ENCODE data around the gene HRAS.
A peak's percentile ranks its signal among the peaks of the same experiment; 100 is the strongest.

The HRAS gene

GRCh38 chr11:573146-573759 lies 37.9 kb upstream of the HRAS start:
- H3K36me3 ChIP-seq (ENCODE audit: insufficient read depth, insufficient read length, low read length) = peaks cover 15% of the 10 kb centered on the region
- H3K4me3 ChIP-seq (ENCODE audit: insufficient read length, low read depth) = no peak overlapping the region
- peaks cover 31% of the 10 kb centered on the region for H3K4me1 ChIP-seq (ENCODE audit: insufficient read depth, insufficient read length)

GRCh38 chr11:571802-572185 lies 36.4 kb upstream of the HRAS start:
- H3K4me1 ChIP-seq (ENCODE audit: insufficient read depth, insufficient read length) = peaks cover 34% of the 10 kb centered on the region
- H3K27me3 ChIP-seq (ENCODE audit: insufficient read depth, insufficient read length) = peaks cover 32% of the 10 kb centered on the region
- H3K9me3 ChIP-seq (ENCODE audit: insufficient read depth, low read length) = no peaks in the 10 kb centered on the region
- no peak for DNase-seq (ENCODE audit: low read depth, low spot score)
- H3K9ac ChIP-seq (ENCODE audit: insufficient read length, low read depth) = peak overlapping the region; percentile 69
- peak overlapping the region; percentile 3 for H3K4me3 ChIP-seq (ENCODE audit: insufficient read length, low read depth)
- peaks cover 8% of the 10 kb centered on the region for H3K36me3 ChIP-seq (ENCODE audit: insufficient read depth, insufficient read length, low read length)
- no peak for TF ChIP-seq ZNF274 (IDR thresholded peaks at IDR 0.05; ENCODE audit: low read depth, low read length)
- TF ChIP-seq SUZ12 (IDR thresholded peaks at IDR 0.05; ENCODE audit: extremely low read depth, insufficient read depth, insufficient read length) = no peak
- no peak for TF ChIP-seq YY1 (IDR thresholded peaks at IDR 0.05; ENCODE audit: insufficient read depth, insufficient read length)

More at GRCh38 chr11:573146-573759, 37.9 kb upstream of the HRAS start:
- H3K9ac ChIP-seq (ENCODE audit: insufficient read length, low read depth) = no peak overlapping the region
- no peaks in the 10 kb centered on the region for H3K9me3 ChIP-seq (ENCODE audit: insufficient read depth, low read length)
- TF ChIP-seq YY1 (IDR thresholded peaks at IDR 0.05; ENCODE audit: insufficient read depth, insufficient read length) (no peak), ZNF274 (IDR thresholded peaks at IDR 0.05; ENCODE audit: low read depth, low read length) (no peak), SUZ12 (IDR thresholded peaks at IDR 0.05; ENCODE audit: extremely low read depth, insufficient read depth, insufficient read length) (no peak)
- DNase-seq (ENCODE audit: low read depth, low spot score) = no peak
- peaks cover 27% of the 10 kb centered on the region for H3K27me3 ChIP-seq (ENCODE audit: insufficient read depth, insufficient read length)

GRCh38 chr11:569158-569885 lies 33.9 kb upstream of the HRAS start:
- H3K4me3 ChIP-seq (ENCODE audit: insufficient read length, low read depth) = peak overlapping the region; percentile 64
- no peak for TF ChIP-seq SUZ12 (IDR thresholded peaks at IDR 0.05; ENCODE audit: extremely low read depth, insufficient read depth, insufficient read length)
- TF ChIP-seq YY1 (IDR thresholded peaks at IDR 0.05; ENCODE audit: insufficient read depth, insufficient read length) = no peak
- TF ChIP-seq ZNF274 (IDR thresholded peaks at IDR 0.05; ENCODE audit: low read depth, low read length) = no peak
- H3K9ac ChIP-seq (ENCODE audit: insufficient read length, low read depth) = peak overlapping the region; percentile 91
- H3K27me3 ChIP-seq (ENCODE audit: insufficient read depth, insufficient read length) = peaks cover 19% of the 10 kb centered on the region
- H3K36me3 ChIP-seq (ENCODE audit: insufficient read depth, insufficient read length, low read length) = peaks cover 15% of the 10 kb centered on the region
- no peaks in the 10 kb centered on the region for H3K9me3 ChIP-seq (ENCODE audit: insufficient read depth, low read length)
- H3K4me1 ChIP-seq (ENCODE audit: insufficient read depth, insufficient read length) = peaks cover 36% of the 10 kb centered on the region
- no peak for DNase-seq (ENCODE audit: low read depth, low spot score)

GRCh38 chr11:568306-569157 lies 33.2 kb upstream of the HRAS start:
- TF ChIP-seq SUZ12 (IDR thresholded peaks at IDR 0.05; ENCODE audit: extremely low read depth, insufficient read depth, insufficient read length) (no peak), ZNF274 (IDR thresholded peaks at IDR 0.05; ENCODE audit: low read depth, low read length) (no peak), YY1 (IDR thresholded peaks at IDR 0.05; ENCODE audit: insufficient read depth, insufficient read length) (no peak)
- Histone ChIP-seq H3K9me3 (ENCODE audit: insufficient read depth, low read length) (no peaks in the 10 kb centered on the region), H3K27me3 (ENCODE audit: insufficient read depth, insufficient read length) (peaks cover 15% of the 10 kb centered on the region), H3K36me3 (ENCODE audit: insufficient read depth, insufficient read length, low read length) (peaks cover 23% of the 10 kb centered on the region), H3K9ac (ENCODE audit: insufficient read length, low read depth) (peak overlapping the region; percentile 91), H3K4me1 (ENCODE audit: insufficient read depth, insufficient read length) (peaks cover 44% of the 10 kb centered on the region), H3K4me3 (ENCODE audit: insufficient read length, low read depth) (peak overlapping the region; percentile 64)
- peak; percentile 82 for DNase-seq (ENCODE audit: low read depth, low spot score)

- peaks cover 12% of the 10 kb centered on the region for H3K27me3 ChIP-seq (ENCODE audit: insufficient read depth, insufficient read length)
- no peaks in the 10 kb centered on the region for H3K9me3 ChIP-seq (ENCODE audit: insufficient read depth, low read length)
- H3K4me1 ChIP-seq (ENCODE audit: insufficient read depth, insufficient read length) = peaks cover 38% of the 10 kb centered on the region
- peak overlapping the region; percentile 64 for H3K4me3 ChIP-seq (ENCODE audit: insufficient read length, low read depth)
- no peak for DNase-seq (ENCODE audit: low read depth, low spot score)
- TF ChIP-seq ZNF274 (IDR thresholded peaks at IDR 0.05; ENCODE audit: low read depth, low read length) = no peak
- no peak for TF ChIP-seq SUZ12 (IDR thresholded peaks at IDR 0.05; ENCODE audit: extremely low read depth, insufficient read depth, insufficient read length)
- TF ChIP-seq YY1 (IDR thresholded peaks at IDR 0.05; ENCODE audit: insufficient read depth, insufficient read length) = no peak
- peaks cover 31% of the 10 kb centered on the region for H3K36me3 ChIP-seq (ENCODE audit: insufficient read depth, insufficient read length, low read length)
- peak overlapping the region; percentile 90 for H3K9ac ChIP-seq (ENCODE audit: insufficient read length, low read depth)
These were observed 32.4 kb upstream of the HRAS start for GRCh38 chr11:567629-568292.

- Histone ChIP-seq H3K9me3 (ENCODE audit: insufficient read depth, low read length) (no peaks in the 10 kb centered on the region), H3K27me3 (ENCODE audit: insufficient read depth, insufficient read length) (peaks cover 12% of the 10 kb centered on the region), H3K4me1 (ENCODE audit: insufficient read depth, insufficient read length) (peaks cover 41% of the 10 kb centered on the region), H3K36me3 (ENCODE audit: insufficient read depth, insufficient read length, low read length) (peaks cover 37% of the 10 kb centered on the region), H3K9ac (ENCODE audit: insufficient read length, low read depth) (peak overlapping the region; percentile 90), H3K4me3 (ENCODE audit: insufficient read length, low read depth) (peak overlapping the region; percentile 64)
- TF ChIP-seq ZNF274 (IDR thresholded peaks at IDR 0.05; ENCODE audit: low read depth, low read length) (no peak), SUZ12 (IDR thresholded peaks at IDR 0.05; ENCODE audit: extremely low read depth, insufficient read depth, insufficient read length) (no peak), YY1 (IDR thresholded peaks at IDR 0.05; ENCODE audit: insufficient read depth, insufficient read length) (no peak)
- no peak for DNase-seq (ENCODE audit: low read depth, low spot score)
These were observed 31.7 kb upstream of the HRAS start for GRCh38 chr11:567011-567628.
